GM10266 (cell line): ENCODE data around the gene RABGGTB.
"Not testable (repeated sequence)": the region's sequence is repeated elsewhere in the genome, so short reads cannot be mapped to it uniquely, and the experiment has no call there.

Experiments
- DNase-seq: peaks from one replicate; pipeline ENCODE4 v3.0.0; 2012; ENCODE audit errors: extremely low spot score
- CTCF ChIP-seq: IDR thresholded peaks from 2 replicates; pipeline ENCODE4 v1.5.1; 2012; ENCODE audit warnings: mild to moderate bottlenecking, low read depth; ENCODE audit not compliant: control insufficient read depth, insufficient read depth; ENCODE audit errors: missing control alignments

Gene RABGGTB

GRCh38 chr1:75770761-75771160 is 15.3 kb upstream of the RABGGTB start:
- TF ChIP-seq CTCF = no peak
- no peak for DNase-seq

- no peak for TF ChIP-seq CTCF
Measured at GRCh38 chr1:75771978-75772377, 14.1 kb upstream of the RABGGTB start.

GRCh38 chr1:75777812-75778211 is 8.2 kb upstream of the RABGGTB start:
- DNase-seq = not testable (repeated sequence)

More at GRCh38 chr1:75771978-75772377, 14.1 kb upstream of the RABGGTB start:
- no peak for DNase-seq

- DNase-seq = not testable (repeated sequence)
Measured at GRCh38 chr1:75778694-75779093, 7.4 kb upstream of the RABGGTB start.

GRCh38 chr1:75780183-75780582 is 5.9 kb upstream of the RABGGTB start:
- DNase-seq = not testable (repeated sequence)

GRCh38 chr1:75783920-75784319 is 2.1 kb upstream of the RABGGTB start:
- not testable (repeated sequence) for DNase-seq

GRCh38 chr1:75785320-75785982 is 605 bp upstream of the RABGGTB start:
- no peak for DNase-seq

GRCh38 chr1:75786901-75787493 is 941 bp downstream of the RABGGTB start:
- TF ChIP-seq CTCF = no peak
- no peak for DNase-seq

More at GRCh38 chr1:75785320-75785982, 605 bp upstream of the RABGGTB start:
- TF ChIP-seq CTCF = no peak

GRCh38 chr1:75787524-75787923 is 1.5 kb downstream of the RABGGTB start:
- no peak for DNase-seq
- no peak for TF ChIP-seq CTCF
